Retina (tissue), 1 donor: ENCODE measurements around the gene ARHGAP19.

Experiments
- DNase-seq: peaks from one replicate; pipeline ENCODE4 v3.0.0-alpha.2; 2016

Gene ARHGAP19

GRCh38 chr10:97228130-97228774 is 64.2 kb downstream of the ARHGAP19 start:
- no peak for DNase-seq

GRCh38 chr10:97226398-97226797 is 66.0 kb downstream of the ARHGAP19 start:
- DNase-seq = no peak

GRCh38 chr10:97224483-97225435 is 67.7 kb downstream of the ARHGAP19 start:
- DNase-seq = no peak

- DNase-seq = peak; percentile 69
Measured at GRCh38 chr10:97222326-97222961, 70.0 kb downstream of the ARHGAP19 start.

GRCh38 chr10:97220355-97220754 is 72.1 kb downstream of the ARHGAP19 start:
- no peak for DNase-seq

GRCh38 chr10:97217299-97217698 is 75.1 kb downstream of the ARHGAP19 start:
- no peak for DNase-seq

- DNase-seq = no peak
Measured at GRCh38 chr10:97215619-97216260, 76.7 kb downstream of the ARHGAP19 start.

GRCh38 chr10:97213431-97213830 is 79.0 kb downstream of the ARHGAP19 start:
- DNase-seq = no peak

- DNase-seq = no peak
Measured at GRCh38 chr10:97211229-97211628, 81.2 kb downstream of the ARHGAP19 start.

GRCh38 chr10:97210543-97210960 is 81.9 kb downstream of the ARHGAP19 start:
- DNase-seq = peak; percentile 89

- no peak for DNase-seq
Measured at GRCh38 chr10:97207756-97208346, 84.6 kb downstream of the ARHGAP19 start.

- DNase-seq = no peak
Measured at GRCh38 chr10:97207131-97207530, 85.3 kb downstream of the ARHGAP19 start.

GRCh38 chr10:97204826-97205679 is 87.4 kb downstream of the ARHGAP19 start:
- DNase-seq = no peak

GRCh38 chr10:97203220-97203619 is 89.2 kb downstream of the ARHGAP19 start:
- DNase-seq = no peak

GRCh38 chr10:97200616-97201015 is 91.8 kb downstream of the ARHGAP19 start:
- no peak for DNase-seq

- no peak for DNase-seq
Measured at GRCh38 chr10:97199152-97199551, 93.3 kb downstream of the ARHGAP19 start.

- no peak for DNase-seq
Measured at GRCh38 chr10:97197030-97197500, 95.4 kb downstream of the ARHGAP19 start.

- peak; percentile 87 for DNase-seq
Measured at GRCh38 chr10:97196223-97197029, 96.0 kb downstream of the ARHGAP19 start.

GRCh38 chr10:97195706-97196222 is 96.7 kb downstream of the ARHGAP19 start:
- peak; percentile 61 for DNase-seq

- no peak for DNase-seq
Measured at GRCh38 chr10:97192952-97193435, 99.4 kb downstream of the ARHGAP19 start.
